Neural cell (in vitro differentiated cells): ENCODE data around the gene PADI6. TPM values are rescaled to one million over a fixed set of nuclear protein-coding genes. Genes with fewer than 3 reads are reported as not detected.

Experiments
- H2AFZ ChIP-seq: fragments of 200-600, 300-800 bp; sonication (generic), shearing (Covaris generic); 2 replicates; pipeline ENCODE4 v1.6.0; 2014; ENCODE audit warnings: low read depth, mild to moderate bottlenecking, antibody characterized with exemption, low read length, moderate library complexity
- H3F3A ChIP-seq: fragments of 200-600 bp; shearing (Covaris generic); 2 replicates; pipeline ENCODE4 v1.6.1; 2016; ENCODE audit warnings: mild to moderate bottlenecking, moderate library complexity, mixed read lengths, antibody characterized with exemption, low read length; ENCODE audit not compliant: insufficient read depth, poor library complexity, severe bottlenecking
- H3K27ac ChIP-seq: fragments of 200-600, 300-800 bp; sonication (generic), shearing (Covaris generic); 2 replicates; pipeline ENCODE4 v1.5.1; 2014; ENCODE audit warnings: mild to moderate bottlenecking, low read length, moderate library complexity
- H3K27me3 ChIP-seq: fragments of 300-800, 200-600 bp; sonication (generic), shearing (Covaris generic); 2 replicates; pipeline ENCODE4 v1.6.0; 2014; ENCODE audit warnings: mild to moderate bottlenecking, low read depth, low read length, moderate library complexity; ENCODE audit not compliant: insufficient read depth
- H3K36me3 ChIP-seq: fragments of 300-800, 200-600 bp; sonication (generic), shearing (Covaris generic); 2 replicates; pipeline ENCODE4 v1.5.1; 2014; ENCODE audit warnings: mild to moderate bottlenecking, antibody characterized with exemption, low read length, moderate library complexity; ENCODE audit not compliant: insufficient read depth
- H3K4me2 ChIP-seq: fragments of 300-800, 200-600 bp; sonication (generic), shearing (Covaris generic); 2 replicates; pipeline ENCODE4 v1.6.0; 2014; ENCODE audit warnings: mild to moderate bottlenecking, low read length
- H3K4me3 ChIP-seq: fragments of 300-800, 200-600 bp; sonication (generic), shearing (Covaris generic); 2 replicates; pipeline ENCODE4 v1.5.1; 2014; ENCODE audit warnings: mild to moderate bottlenecking, low read length, moderate library complexity
- H3K79me2 ChIP-seq: fragments of 200-600 bp; shearing (Covaris generic); replicated peaks from 2 replicates; pipeline ENCODE4 v1.6.0; 2014; ENCODE audit warnings: mild to moderate bottlenecking, low read length, moderate library complexity; ENCODE audit not compliant: insufficient read depth
- H3K9ac ChIP-seq: fragments of 300-800, 200-600 bp; sonication (generic), shearing (Covaris generic); 2 replicates; pipeline ENCODE4 v1.6.1; 2016; ENCODE audit warnings: mild to moderate bottlenecking, low read length, mixed read lengths
- H3K9me2 ChIP-seq: fragments of 200-600 bp; shearing (Covaris generic); 2 replicates; pipeline ENCODE4 v1.6.1; 2016; ENCODE audit warnings: mild to moderate bottlenecking, low read length, mixed read lengths; ENCODE audit not compliant: insufficient read depth
- H3K9me3 ChIP-seq: fragments of 200-600, 300-800 bp; sonication (generic), shearing (Covaris generic); 2 replicates; pipeline ENCODE4 v1.6.1; 2016; ENCODE audit warnings: mild to moderate bottlenecking, mixed run types, low read length, moderate library complexity, mixed read lengths
- H4K20me1 ChIP-seq: fragments of 200-600 bp; shearing (Covaris generic); 2 replicates; pipeline ENCODE4 v1.6.1; 2016; ENCODE audit warnings: mild to moderate bottlenecking, mixed run types; ENCODE audit not compliant: insufficient read depth
- EP300 ChIP-seq: fragments of 450-650 bp; conservative IDR thresholded peaks from 2 replicates; pipeline ENCODE4 v1.6.1; 2014; ENCODE audit warnings: antibody characterized with exemption, mild to moderate bottlenecking, moderate library complexity; ENCODE audit not compliant: poor library complexity, severe bottlenecking
- EZH2 ChIP-seq: fragments of 200-600, 300-800 bp; shearing (Covaris generic), sonication (generic); IDR thresholded peaks from 2 replicates; pipeline ENCODE4 v1.6.1; 2014; ENCODE audit warnings: antibody characterized with exemption, low read length, borderline replicate concordance, mild to moderate bottlenecking; ENCODE audit not compliant: insufficient read depth, poor library complexity, severe bottlenecking
- MXI1 ChIP-seq: fragments of 450-650 bp; conservative IDR thresholded peaks from 2 replicates; pipeline ENCODE4 v1.6.1; 2014; ENCODE audit warnings: antibody characterized with exemption, mild to moderate bottlenecking; ENCODE audit not compliant: poor library complexity, severe bottlenecking
- POLR2AphosphoS5 ChIP-seq: IDR thresholded peaks from 2 replicates; pipeline ENCODE4 v1.6.1; 2012
- RAD21 ChIP-seq: fragments of 450-650 bp; conservative IDR thresholded peaks from 2 replicates; pipeline ENCODE4 v1.6.1; 2014; ENCODE audit warnings: antibody characterized with exemption, mild to moderate bottlenecking, moderate library complexity
- REST ChIP-seq: IDR thresholded peaks from 2 replicates; pipeline ENCODE4 v1.6.1; 2012; ENCODE audit warnings: borderline replicate concordance
- SMC3 ChIP-seq: fragments of 450-650 bp; conservative IDR thresholded peaks from 2 replicates; pipeline ENCODE4 v1.6.1; 2014; ENCODE audit warnings: antibody characterized with exemption, mild to moderate bottlenecking, moderate library complexity; ENCODE audit not compliant: poor library complexity
- TAF1 ChIP-seq: IDR thresholded peaks from 2 replicates; pipeline ENCODE4 v1.6.1; 2012; ENCODE audit warnings: low read depth
- polyA plus RNA-seq: library from polyadenylated mRNA; depleted of rRNA; stranded (reverse); fragments of >200 nt; gene quantifications from 2 replicates; pipeline ENCODE4 v1.2.3, GENCODE V29; 2014
- TF ChIP-seq, protein P1 (sequence below): fragments of 450-650 bp; IDR thresholded peaks from 2 replicates; pipeline ENCODE4 v1.5.1; 2014; ENCODE audit warnings: antibody characterized with exemption, mild to moderate bottlenecking, moderate library complexity; ENCODE audit not compliant: poor library complexity, severe bottlenecking

PADI6 gene
- polyA plus RNA-seq, 1 donor from 2014 or later, result not detected

- Histone ChIP-seq H3K4me2 (no peak overlapping the region), H3K9ac (no peak overlapping the region), H3K9me2 (no peaks in the 10 kb centered on the region), H3K36me3 (no peaks in the 10 kb centered on the region), H3F3A (no peaks in the 10 kb centered on the region), H3K4me3 (no peak overlapping the region), H4K20me1 (no peaks in the 10 kb centered on the region), H3K9me3 (no peaks in the 10 kb centered on the region), H3K27ac (no peak overlapping the region), H3K79me2 (no peaks in the 10 kb centered on the region), H3K27me3 (no peaks in the 10 kb centered on the region), H2AFZ (no peak overlapping the region)
- TF ChIP-seq MXI1 (no peak), EZH2 (no peak)
Observed at GRCh38 chr1:17403081-17403480, 31.1 kb downstream of the PADI6 start.

GRCh38 chr1:17404034-17404684, 32.2 kb downstream of the PADI6 start:
- TF ChIP-seq RAD21 (no peak), EP300 (no peak), REST (no peak), MXI1 (no peak), SMC3 (no peak), TAF1 (no peak), EZH2 (no peak), POLR2AphosphoS5 (no peak)
- TF ChIP-seq, protein P1, sequence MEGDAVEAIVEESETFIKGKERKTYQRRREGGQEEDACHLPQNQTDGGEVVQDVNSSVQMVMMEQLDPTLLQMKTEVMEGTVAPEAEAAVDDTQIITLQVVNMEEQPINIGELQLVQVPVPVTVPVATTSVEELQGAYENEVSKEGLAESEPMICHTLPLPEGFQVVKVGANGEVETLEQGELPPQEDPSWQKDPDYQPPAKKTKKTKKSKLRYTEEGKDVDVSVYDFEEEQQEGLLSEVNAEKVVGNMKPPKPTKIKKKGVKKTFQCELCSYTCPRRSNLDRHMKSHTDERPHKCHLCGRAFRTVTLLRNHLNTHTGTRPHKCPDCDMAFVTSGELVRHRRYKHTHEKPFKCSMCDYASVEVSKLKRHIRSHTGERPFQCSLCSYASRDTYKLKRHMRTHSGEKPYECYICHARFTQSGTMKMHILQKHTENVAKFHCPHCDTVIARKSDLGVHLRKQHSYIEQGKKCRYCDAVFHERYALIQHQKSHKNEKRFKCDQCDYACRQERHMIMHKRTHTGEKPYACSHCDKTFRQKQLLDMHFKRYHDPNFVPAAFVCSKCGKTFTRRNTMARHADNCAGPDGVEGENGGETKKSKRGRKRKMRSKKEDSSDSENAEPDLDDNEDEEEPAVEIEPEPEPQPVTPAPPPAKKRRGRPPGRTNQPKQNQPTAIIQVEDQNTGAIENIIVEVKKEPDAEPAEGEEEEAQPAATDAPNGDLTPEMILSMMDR, result no peak
- Histone ChIP-seq H3K4me3 (no peak overlapping the region), H3K9me3 (no peaks in the 10 kb centered on the region), H3K9ac (no peak overlapping the region), H2AFZ (no peak overlapping the region), H3K36me3 (no peaks in the 10 kb centered on the region), H3K79me2 (no peaks in the 10 kb centered on the region), H3K27ac (no peak overlapping the region), H4K20me1 (no peaks in the 10 kb centered on the region), H3F3A (no peaks in the 10 kb centered on the region), H3K9me2 (no peaks in the 10 kb centered on the region), H3K27me3 (no peaks in the 10 kb centered on the region), H3K4me2 (no peak overlapping the region)
